Mucosa of rectum (tissue), 2 donors: Measurements from ENCODE around the gene METTL5.
A peak's percentile ranks its signal among the peaks of the same experiment; 100 is the strongest.
"Not testable (repeated sequence)": the region's sequence is repeated elsewhere in the genome, so short reads cannot be mapped to it uniquely, and the experiment has no call there.

Experiments used
- H3K27ac ChIP-seq, 2 donors: one replicate each; pipeline ENCODE4 v1.7.0; 2013; ENCODE audit warnings: inconsistent platforms in 2 of 2, low read depth in 2 of 2, low read length in 2 of 2
- H3K27me3 ChIP-seq, 2 donors: one replicate each; pipeline ENCODE4 v1.7.0; 2013; ENCODE audit warnings: low read length in 2 of 2; ENCODE audit not compliant: control insufficient read depth in 2 of 2, insufficient read depth in 2 of 2
- H3K36me3 ChIP-seq, 2 donors: one replicate each; pipeline ENCODE4 v1.7.0; 2013; ENCODE audit warnings: low read length in 2 of 2; ENCODE audit not compliant: control insufficient read depth in 2 of 2, insufficient read depth in 2 of 2
- H3K4me1 ChIP-seq, 2 donors: one replicate each; pipeline ENCODE4 v1.7.0; 2013; ENCODE audit warnings: low read length in 2 of 2, mild to moderate bottlenecking in 1 of 2; ENCODE audit not compliant: control insufficient read depth in 2 of 2, insufficient read depth in 2 of 2
- H3K4me3 ChIP-seq, 2 donors: one replicate each; pipeline ENCODE4 v1.7.0; 2013; ENCODE audit warnings: low read length in 2 of 2
- H3K9ac ChIP-seq, 2 donors: one replicate each; pipeline ENCODE4 v1.7.0; 2013; ENCODE audit warnings: low read length in 2 of 2, low read depth in 1 of 2, mild to moderate bottlenecking in 1 of 2
- H3K9me3 ChIP-seq, 2 donors: one replicate each; pipeline ENCODE4 v1.7.0; 2013; ENCODE audit warnings: low read length in 2 of 2; ENCODE audit not compliant: control insufficient read depth in 2 of 2
- donor health status: healthy.
- donor health status: Normal muscosa, but diverticular disease.

Gene METTL5

DNA sequence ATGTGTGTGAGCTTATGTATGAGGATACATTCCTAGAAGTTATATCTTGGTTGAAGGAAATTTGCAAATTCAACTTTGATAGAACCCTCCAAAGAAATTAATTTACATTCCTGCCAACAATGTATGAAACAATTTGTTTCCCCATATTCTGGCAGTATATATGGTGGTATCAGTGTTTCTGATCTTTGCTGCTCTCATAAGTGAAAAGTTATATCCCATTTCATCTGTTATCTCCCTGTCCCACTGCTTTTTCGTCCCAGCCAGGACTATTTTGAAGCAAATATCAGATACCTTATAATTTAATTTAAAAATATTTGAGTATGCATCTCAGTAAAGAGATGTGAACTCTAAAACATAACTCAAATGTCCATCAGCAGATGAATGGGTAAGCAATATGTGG is 9.7 kb upstream of the METTL5 start:
- Histone ChIP-seq H3K27ac (no peak overlapping the region), H3K4me3 (no peak overlapping the region), H3K36me3 (no peaks in the 10 kb centered on the region), H3K9me3 (no peaks in the 10 kb centered on the region), H3K9ac (no peak overlapping the region), H3K27me3 (no peaks in the 10 kb centered on the region), H3K4me1 (no peaks in the 10 kb centered on the region)

- Histone ChIP-seq H3K27me3 (no peaks in the 10 kb centered on the region), H3K9ac (peak overlapping the region; percentile 48 to 72), H3K9me3 (no peaks in the 10 kb centered on the region), H3K4me1 (peaks cover 9 to 24% of the 10 kb centered on the region in 2 donors), H3K27ac (peak overlapping the region; percentile 75 to 87), H3K36me3 (no peaks in the 10 kb centered on the region), H3K4me3 (peak overlapping the region; percentile 78 to 83)
These were observed 3.6 kb upstream of the METTL5 start for GRCh38 chr2:169828141-169828811.

DNA sequence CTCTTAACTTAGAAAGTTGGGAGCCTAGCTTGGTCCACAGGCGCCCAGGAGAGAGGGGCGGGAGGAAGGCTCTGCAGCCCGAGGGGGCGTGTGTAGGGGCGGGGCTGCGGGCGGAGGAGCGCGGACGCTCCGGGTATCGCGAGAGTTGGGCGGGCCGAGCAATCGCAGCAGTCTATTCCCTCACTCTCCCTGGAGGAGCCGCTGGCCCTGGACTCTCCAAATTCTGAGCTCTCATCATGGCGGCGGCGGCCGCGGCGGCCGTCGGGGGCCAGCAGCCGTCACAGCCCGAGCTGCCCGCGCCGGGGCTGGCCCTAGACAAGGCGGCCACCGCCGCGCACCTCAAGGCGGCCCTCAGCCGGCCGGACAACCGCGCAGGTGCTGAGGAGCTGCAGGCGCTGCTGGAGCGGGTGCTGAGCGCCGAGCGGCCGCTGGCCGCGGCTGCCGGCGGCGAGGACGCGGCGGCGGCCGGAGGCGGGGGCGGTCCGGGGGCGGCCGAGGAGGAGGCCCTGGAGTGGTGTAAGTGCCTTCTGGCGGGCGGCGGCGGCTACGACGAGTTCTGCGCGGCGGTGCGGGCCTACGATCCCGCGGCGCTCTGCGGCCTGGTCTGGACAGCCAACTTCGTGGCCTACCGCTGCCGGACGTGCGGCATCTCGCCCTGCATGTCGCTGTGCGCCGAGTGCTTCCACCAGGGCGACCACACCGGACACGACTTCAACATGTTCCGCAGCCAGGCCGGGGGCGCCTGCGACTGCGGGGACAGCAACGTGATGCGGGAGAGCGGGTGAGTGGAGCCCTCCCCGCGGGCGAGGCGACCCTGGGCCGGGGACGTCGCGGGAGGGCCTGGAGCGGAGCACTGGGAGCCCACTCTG is 2.8 kb upstream of the METTL5 start, which contains the start of gene UBR3:
Gene UBR3 (plus strand): TSS at position 183 of the 869 bp plus-strand sequence. CDS start 54 bp downstream, at position 237.
- Histone ChIP-seq H3K4me1 (peaks cover 9 to 27% of the 10 kb centered on the region in 2 donors), H3K27ac (peak within 1 kb of the TSS; percentile 75 to 87), H3K9me3 (no peaks in the 10 kb centered on the region), H3K9ac (peak within 1 kb of the TSS; percentile 48 to 72), H3K27me3 (no peaks in the 10 kb centered on the region), H3K4me3 (peak within 1 kb of the TSS; percentile 78 to 83), H3K36me3 (no peaks in the 10 kb centered on the region)

GRCh38 chr2:169823996-169824372 is 721 bp downstream of the METTL5 start:
- H3K4me1 ChIP-seq, result peaks cover 9 to 26% of the 10 kb centered on the region in 2 donors
- H3K9me3 ChIP-seq, result no peaks in the 10 kb centered on the region
- H3K27me3 ChIP-seq, result no peaks in the 10 kb centered on the region
- peak overlapping the region; percentile 89 to 96 for H3K4me3 ChIP-seq
- H3K27ac ChIP-seq, result peak overlapping the region in 1 of 2 donors; percentile 61
- H3K9ac ChIP-seq, result peak overlapping the region; percentile 78 to 81
- peaks cover 2 to 8% of the 10 kb centered on the region in 2 donors for H3K36me3 ChIP-seq

DNA sequence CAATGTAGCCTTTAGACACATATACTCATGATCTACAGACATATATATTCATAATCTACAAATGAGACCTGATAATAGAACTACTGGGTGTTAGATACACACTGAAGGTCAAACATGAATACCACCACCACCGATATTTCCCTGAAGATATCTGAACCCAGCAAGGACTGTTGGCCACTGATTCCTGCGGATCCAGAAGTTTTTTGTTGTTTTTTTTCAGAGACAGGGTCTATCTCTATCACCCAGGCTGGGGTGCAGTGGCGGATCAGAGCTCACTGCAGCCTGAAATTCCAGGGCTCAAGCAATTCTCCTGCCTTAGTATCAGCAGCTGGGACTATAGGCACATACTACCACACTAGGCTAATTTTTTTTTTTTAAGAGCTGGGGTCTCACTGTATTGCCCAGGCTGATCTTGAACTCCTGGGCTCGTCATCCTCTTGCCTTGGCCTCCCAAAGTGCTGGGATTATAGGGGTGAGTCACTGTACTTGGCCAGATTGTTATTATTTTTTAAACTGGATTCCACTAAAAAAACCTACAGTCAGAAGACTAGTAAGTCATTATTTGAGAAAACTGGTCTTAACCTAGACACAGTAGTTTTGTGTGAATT is 1.8 kb downstream of the METTL5 start:
- Histone ChIP-seq H3K27ac (no peak overlapping the region), H3K36me3 (peaks cover 7 to 17% of the 10 kb centered on the region in 2 donors), H3K9me3 (no peaks in the 10 kb centered on the region), H3K4me1 (peaks cover 3 to 17% of the 10 kb centered on the region in 2 donors), H3K4me3 (no peak overlapping the region), H3K9ac (no peak overlapping the region), H3K27me3 (no peaks in the 10 kb centered on the region)

GRCh38 chr2:169822036-169822435 is 2.7 kb downstream of the METTL5 start:
- H3K27ac ChIP-seq, result no peak overlapping the region
- H3K9ac ChIP-seq, result no peak overlapping the region
- no peaks in the 10 kb centered on the region for H3K27me3 ChIP-seq
- no peak overlapping the region for H3K4me3 ChIP-seq
- peaks cover 9 to 19% of the 10 kb centered on the region in 2 donors for H3K36me3 ChIP-seq
- peaks cover 3 to 17% of the 10 kb centered on the region in 2 donors for H3K4me1 ChIP-seq
- no peaks in the 10 kb centered on the region for H3K9me3 ChIP-seq

GRCh38 chr2:169820101-169820500 is 4.6 kb downstream of the METTL5 start:
- not testable (repeated sequence) for H3K4me3 ChIP-seq, H3K9me3 ChIP-seq, H3K9ac ChIP-seq, H3K27me3 ChIP-seq, H3K27ac ChIP-seq
- Histone ChIP-seq H3K36me3 (peaks cover 17 to 28% of the 10 kb centered on the region in 2 donors), H3K4me1 (peaks cover 2 to 15% of the 10 kb centered on the region in 2 donors)

DNA sequence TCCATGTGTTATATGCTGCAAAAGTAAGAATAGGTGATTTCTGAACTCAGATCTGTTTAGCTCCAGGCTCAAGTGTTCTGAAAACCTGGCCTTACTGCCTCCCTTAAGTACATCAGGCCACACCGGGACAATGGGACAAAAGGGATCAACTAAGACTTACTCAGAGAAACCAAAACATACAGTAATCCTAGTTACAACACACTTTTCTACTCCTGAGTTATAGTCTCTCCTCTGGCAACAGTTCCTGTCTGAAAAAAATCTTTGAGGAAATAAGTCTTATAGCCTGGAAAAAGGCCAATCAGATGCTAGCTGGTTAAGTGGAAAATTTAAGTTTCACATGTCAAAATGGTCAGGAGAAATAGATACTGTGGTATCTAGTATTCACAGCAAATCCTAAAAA is 5.6 kb downstream of the METTL5 start:
- Histone ChIP-seq H3K36me3 (peaks cover 22 to 32% of the 10 kb centered on the region in 2 donors), H3K27ac (no peak overlapping the region), H3K9me3 (no peaks in the 10 kb centered on the region)

DNA sequence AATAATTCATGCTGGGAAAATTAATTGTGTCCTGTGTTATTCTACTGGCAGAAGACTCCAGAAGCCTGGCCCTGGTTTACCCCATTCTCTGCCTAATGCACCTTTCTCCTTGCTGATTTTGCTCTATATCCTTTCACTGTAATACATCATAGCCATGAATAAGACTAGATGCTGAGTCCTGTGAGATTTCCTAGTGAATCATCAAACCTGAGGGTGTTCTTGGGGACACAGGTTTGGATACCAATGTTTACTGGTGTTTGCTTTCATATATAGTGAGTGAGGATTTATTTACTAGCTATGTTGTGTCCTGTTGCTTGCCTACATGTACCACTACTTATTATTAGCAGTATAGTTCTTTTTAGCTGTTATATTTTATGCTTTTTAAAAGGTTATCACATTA is 6.5 kb downstream of the METTL5 start:
- H3K27ac ChIP-seq, result no peak overlapping the region
- no peak overlapping the region for H3K9ac ChIP-seq
- peaks cover 22 to 32% of the 10 kb centered on the region in 2 donors for H3K36me3 ChIP-seq
- H3K9me3 ChIP-seq, result no peaks in the 10 kb centered on the region
- no peaks in the 10 kb centered on the region for H3K27me3 ChIP-seq
- H3K4me1 ChIP-seq, result peaks cover 0 to 5% of the 10 kb centered on the region in 2 donors
- no peak overlapping the region for H3K4me3 ChIP-seq

More for the DNA sequence above, 5.6 kb downstream of the METTL5 start:
- Histone ChIP-seq H3K4me1 (peaks cover 0 to 12% of the 10 kb centered on the region in 2 donors), H3K27me3 (no peaks in the 10 kb centered on the region), H3K9ac (no peak overlapping the region), H3K4me3 (no peak overlapping the region)

DNA sequence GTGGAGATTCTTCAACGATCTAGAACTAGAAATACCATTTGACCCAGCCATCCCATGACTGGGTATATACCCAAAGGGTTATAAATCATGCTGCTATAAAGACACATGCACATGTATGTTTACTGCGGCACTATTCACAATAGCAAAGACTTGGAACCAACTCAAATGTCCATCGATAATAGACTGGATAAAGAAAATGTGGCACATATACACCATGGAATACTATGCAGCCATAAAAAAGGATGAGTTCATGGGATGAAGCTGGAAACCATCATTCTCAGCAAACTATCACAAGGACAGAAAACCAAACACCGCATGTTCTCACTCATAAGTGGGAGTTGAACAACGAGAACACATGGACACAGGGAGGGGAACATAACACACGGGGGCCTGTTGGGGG is 7.3 kb downstream of the METTL5 start:
- not testable (repeated sequence) for H3K9ac ChIP-seq, H3K4me3 ChIP-seq, H3K9me3 ChIP-seq, H3K4me1 ChIP-seq, H3K27me3 ChIP-seq, H3K27ac ChIP-seq
- H3K36me3 ChIP-seq, result peaks cover 26 to 34% of the 10 kb centered on the region in 2 donors
